Loucy (cell line): ENCODE measurements around the gene ORAI1.

Experiments used
- H2AFZ ChIP-seq: fragments of 200-600 bp; sonication (generic); 2 replicates; pipeline ENCODE4 v1.6.0; 2016; ENCODE audit warnings: antibody characterized with exemption, mild to moderate bottlenecking, low read length, moderate library complexity
- H3F3A ChIP-seq: fragments of 200-600 bp; 2 replicates; pipeline ENCODE4 v1.6.0; 2016; ENCODE audit warnings: antibody characterized with exemption, low read depth, mild to moderate bottlenecking
- H3K27me3 ChIP-seq: fragments of 200-600 bp; sonication (generic); 2 replicates; pipeline ENCODE4 v1.6.1; 2014; ENCODE audit warnings: low read length, mild to moderate bottlenecking; ENCODE audit not compliant: insufficient read depth, poor library complexity, severe bottlenecking
- H3K36me3 ChIP-seq: fragments of 200-600 bp; sonication (generic); 2 replicates; pipeline ENCODE4 v1.6.1; 2016; ENCODE audit warnings: low read length; ENCODE audit not compliant: insufficient read depth
- H3K4me1 ChIP-seq: fragments of 200-600 bp; sonication (generic); 2 replicates; pipeline ENCODE4 v1.5.1; 2014; ENCODE audit warnings: low read length, mild to moderate bottlenecking; ENCODE audit not compliant: insufficient read depth, poor library complexity, severe bottlenecking
- H3K4me2 ChIP-seq: fragments of 200-600 bp; sonication (generic); 2 replicates; pipeline ENCODE4 v1.6.0; 2014; ENCODE audit warnings: antibody characterized with exemption, low read length, low read depth, mild to moderate bottlenecking; ENCODE audit not compliant: poor library complexity, severe bottlenecking
- H3K4me3 ChIP-seq: fragments of 200-600 bp; sonication (generic); 2 replicates; pipeline ENCODE4 v1.5.1; 2014; ENCODE audit warnings: low read length, mild to moderate bottlenecking, mixed read lengths; ENCODE audit not compliant: poor library complexity, severe bottlenecking
- H3K79me2 ChIP-seq: fragments of 200-600 bp; sonication (generic); 2 replicates; pipeline ENCODE4 v1.6.1; 2014; ENCODE audit warnings: low read length; ENCODE audit not compliant: insufficient read depth
- H3K9ac ChIP-seq: fragments of 200-600 bp; sonication (generic); 2 replicates; pipeline ENCODE4 v1.6.0; 2014; ENCODE audit warnings: mild to moderate bottlenecking, low read depth, low read length, moderate library complexity; ENCODE audit not compliant: poor library complexity, severe bottlenecking
- H3K9me2 ChIP-seq: fragments of 200-600 bp; sonication (generic); replicated peaks from 2 replicates; pipeline ENCODE4 v1.6.1; 2016; ENCODE audit warnings: low read depth, low read length, mixed read lengths
- H3K9me3 ChIP-seq: fragments of 200-600 bp; sonication (generic); 2 replicates; pipeline ENCODE4 v1.6.1; 2014; ENCODE audit warnings: mild to moderate bottlenecking, antibody characterized with exemption, low read length, low read depth; ENCODE audit not compliant: insufficient read depth
- H4K20me1 ChIP-seq: fragments of 200-600 bp; sonication (generic); 2 replicates; pipeline ENCODE4 v1.6.0; 2014; ENCODE audit warnings: antibody characterized with exemption, low read length, mild to moderate bottlenecking; ENCODE audit not compliant: insufficient read depth, poor library complexity, severe bottlenecking
- EZH2phosphoT487 ChIP-seq: fragments of 200-600 bp; IDR thresholded peaks from 2 replicates; pipeline ENCODE4 v1.6.1; 2018; ENCODE audit warnings: antibody characterized with exemption, mild to moderate bottlenecking, moderate library complexity, borderline replicate concordance
- TF ChIP-seq, protein P1 (sequence below): fragments of 200-600 bp; sonication (generic); conservative IDR thresholded peaks from 2 replicates; pipeline ENCODE4 v1.5.1; 2014; ENCODE audit warnings: mild to moderate bottlenecking, antibody characterized with exemption, low read length

The ORAI1 gene

DNA sequence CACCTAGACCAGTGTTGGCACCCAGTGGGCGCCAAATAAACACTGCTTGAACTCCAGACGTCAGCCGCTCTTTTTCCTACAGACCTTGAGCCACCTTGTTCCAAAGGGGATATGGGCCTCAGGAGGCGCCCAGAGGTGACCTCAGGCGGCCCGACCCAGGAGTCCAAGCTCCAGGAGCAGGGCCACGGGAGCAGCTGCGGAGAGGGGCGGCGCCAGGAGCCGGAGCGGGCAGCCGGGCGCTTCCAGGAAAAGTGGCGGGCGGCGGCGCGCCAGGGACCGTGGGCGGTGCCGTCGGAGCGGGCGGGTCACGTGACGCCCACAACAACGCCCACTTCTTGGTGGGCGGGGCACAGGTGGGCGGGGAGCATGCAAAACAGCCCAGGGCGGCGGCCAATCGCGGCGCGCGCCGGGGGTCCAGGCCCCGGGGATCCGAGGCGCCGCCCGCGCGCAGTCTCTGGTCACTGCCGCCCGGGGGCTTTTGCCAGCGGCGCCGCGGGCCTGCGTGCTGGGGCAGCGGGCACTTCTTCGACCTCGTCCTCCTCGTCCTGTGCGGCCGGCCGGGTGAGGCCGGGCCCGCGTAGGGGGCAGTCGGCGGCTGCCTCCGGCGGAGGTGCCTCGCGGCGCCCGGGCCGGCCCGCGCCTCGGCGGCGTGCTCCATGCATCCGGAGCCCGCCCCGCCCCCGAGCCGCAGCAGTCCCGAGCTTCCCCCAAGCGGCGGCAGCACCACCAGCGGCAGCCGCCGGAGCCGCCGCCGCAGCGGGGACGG, at the start of gene ORAI1:
Gene ORAI1 (plus strand): TSS at position 444 of the 766 bp plus-strand sequence.
- H3K4me2 ChIP-seq = peak within 1 kb of the TSS; percentile 98
- H3F3A ChIP-seq = no peaks in the 10 kb centered on the region
- H3K9ac ChIP-seq = peak within 1 kb of the TSS; percentile 77
- H2AFZ ChIP-seq = peak within 1 kb of the TSS; percentile 91
- no peaks in the 10 kb centered on the region for H3K9me2 ChIP-seq
- no peaks in the 10 kb centered on the region for H3K36me3 ChIP-seq
- H3K4me1 ChIP-seq = peaks cover 36% of the 10 kb centered on the region
- H3K9me3 ChIP-seq = no peaks in the 10 kb centered on the region
- TF ChIP-seq, protein P1, sequence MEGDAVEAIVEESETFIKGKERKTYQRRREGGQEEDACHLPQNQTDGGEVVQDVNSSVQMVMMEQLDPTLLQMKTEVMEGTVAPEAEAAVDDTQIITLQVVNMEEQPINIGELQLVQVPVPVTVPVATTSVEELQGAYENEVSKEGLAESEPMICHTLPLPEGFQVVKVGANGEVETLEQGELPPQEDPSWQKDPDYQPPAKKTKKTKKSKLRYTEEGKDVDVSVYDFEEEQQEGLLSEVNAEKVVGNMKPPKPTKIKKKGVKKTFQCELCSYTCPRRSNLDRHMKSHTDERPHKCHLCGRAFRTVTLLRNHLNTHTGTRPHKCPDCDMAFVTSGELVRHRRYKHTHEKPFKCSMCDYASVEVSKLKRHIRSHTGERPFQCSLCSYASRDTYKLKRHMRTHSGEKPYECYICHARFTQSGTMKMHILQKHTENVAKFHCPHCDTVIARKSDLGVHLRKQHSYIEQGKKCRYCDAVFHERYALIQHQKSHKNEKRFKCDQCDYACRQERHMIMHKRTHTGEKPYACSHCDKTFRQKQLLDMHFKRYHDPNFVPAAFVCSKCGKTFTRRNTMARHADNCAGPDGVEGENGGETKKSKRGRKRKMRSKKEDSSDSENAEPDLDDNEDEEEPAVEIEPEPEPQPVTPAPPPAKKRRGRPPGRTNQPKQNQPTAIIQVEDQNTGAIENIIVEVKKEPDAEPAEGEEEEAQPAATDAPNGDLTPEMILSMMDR = 0 out of 2 replicates have a peak, but pooled peaks have one; percentile 16
- no peak for TF ChIP-seq EZH2phosphoT487
- peak within 1 kb of the TSS; percentile 81 for H3K4me3 ChIP-seq
- H4K20me1 ChIP-seq = peaks cover 29% of the 10 kb centered on the region
- no peaks in the 10 kb centered on the region for H3K27me3 ChIP-seq
- peaks cover 40% of the 10 kb centered on the region for H3K79me2 ChIP-seq

DNA sequence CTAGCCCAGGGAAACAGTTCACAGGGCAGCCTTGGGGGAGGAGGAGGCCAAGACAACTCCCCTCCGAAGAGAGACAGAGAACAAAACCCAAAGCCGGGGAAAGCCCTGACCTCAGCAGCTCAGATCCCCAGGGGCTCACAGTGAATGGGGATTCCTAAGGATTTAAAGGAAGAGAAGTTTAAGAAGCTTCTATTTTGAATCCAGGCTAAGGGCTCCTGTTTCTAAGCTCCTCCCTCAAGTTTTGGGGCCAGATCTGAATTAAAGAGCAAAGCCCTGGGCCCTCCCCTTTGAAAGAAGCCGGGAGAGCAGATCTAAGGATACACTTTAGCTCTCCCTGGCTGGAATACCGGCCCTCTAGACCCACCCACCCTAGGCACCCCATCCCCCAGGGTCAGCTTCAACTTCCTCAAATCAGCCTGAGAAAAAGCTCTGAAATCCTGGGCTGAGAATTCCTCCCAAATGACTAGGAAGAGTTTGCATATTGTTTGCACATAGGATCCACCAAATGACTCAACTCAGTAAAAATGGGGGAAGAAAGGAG, 49.4 kb upstream of the ORAI1 start:
- TF ChIP-seq EZH2phosphoT487 = no peak
- TF ChIP-seq, protein P1 = no peak

DNA sequence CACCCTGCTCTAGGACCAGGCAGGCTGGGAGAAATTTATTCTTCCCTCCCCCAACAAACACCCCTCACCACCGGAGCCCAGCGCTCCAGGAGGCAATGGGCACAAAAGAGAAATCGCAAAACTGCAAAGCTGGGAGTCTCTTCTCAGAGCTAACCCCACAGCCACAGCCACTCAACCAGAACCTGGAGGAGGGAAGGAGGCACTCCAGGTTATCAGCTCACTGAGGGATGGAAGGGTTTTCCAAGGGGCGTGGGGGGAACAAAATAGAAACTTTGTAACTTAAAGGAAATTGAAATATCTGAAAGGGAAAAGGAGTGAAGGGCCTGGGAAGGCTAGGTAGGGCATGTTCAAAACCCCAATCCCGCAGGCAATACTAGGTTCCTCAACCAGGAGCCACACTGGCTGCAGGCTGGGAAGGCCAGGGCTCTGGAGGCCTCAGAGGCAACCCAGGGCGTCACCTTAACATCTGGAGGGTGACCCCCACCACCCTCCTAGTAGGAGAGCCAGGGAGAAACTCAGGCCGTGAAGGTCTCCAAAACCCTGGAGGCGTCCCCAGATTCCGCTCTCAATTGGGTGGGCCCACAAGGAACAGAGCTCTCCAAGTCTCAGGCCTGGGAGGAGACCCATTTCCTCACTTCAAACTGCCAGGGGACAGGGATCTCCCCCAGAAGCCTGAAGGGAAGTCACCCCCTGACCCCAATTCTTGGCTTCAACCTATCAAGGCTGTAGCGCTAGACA, 48.7 kb upstream of the ORAI1 start:
- H3K4me2 ChIP-seq = peak overlapping the region; percentile 99

More for the DNA sequence above, 49.4 kb upstream of the ORAI1 start:
- H4K20me1 ChIP-seq = no peaks in the 10 kb centered on the region
- H3K4me2 ChIP-seq = peak overlapping the region; percentile 99
- H3K36me3 ChIP-seq = peaks cover 16% of the 10 kb centered on the region; the same call in 1 of the 2 replicates
- peaks cover 6% of the 10 kb centered on the region; the same call in 1 of the 2 replicates for H3F3A ChIP-seq
- peaks cover 25% of the 10 kb centered on the region for H3K4me1 ChIP-seq
- H3K79me2 ChIP-seq = peaks cover 40% of the 10 kb centered on the region
- H3K9ac ChIP-seq = no peak overlapping the region
- no peak overlapping the region for H2AFZ ChIP-seq
- no peaks in the 10 kb centered on the region for H3K27me3 ChIP-seq
- H3K9me2 ChIP-seq = no peaks in the 10 kb centered on the region
- no peaks in the 10 kb centered on the region for H3K9me3 ChIP-seq
- H3K4me3 ChIP-seq = no peak overlapping the region

More for the DNA sequence above, 48.7 kb upstream of the ORAI1 start:
- Histone ChIP-seq H3F3A (peaks cover 6% of the 10 kb centered on the region; the same call in 1 of the 2 replicates), H3K79me2 (peaks cover 47% of the 10 kb centered on the region), H3K4me1 (peaks cover 29% of the 10 kb centered on the region), H3K9me2 (no peaks in the 10 kb centered on the region), H4K20me1 (peaks cover 3% of the 10 kb centered on the region), H3K27me3 (no peaks in the 10 kb centered on the region), H2AFZ (no peak overlapping the region), H3K4me3 (peak overlapping the region; percentile 34), H3K9ac (peak overlapping the region; percentile 18), H3K9me3 (no peaks in the 10 kb centered on the region), H3K36me3 (peaks cover 16% of the 10 kb centered on the region; the same call in 1 of the 2 replicates)
- TF ChIP-seq, protein P1 = no peak
- TF ChIP-seq EZH2phosphoT487 = no peak
